ENCODE data around the gene ERGIC1. TPM values are rescaled to one million over a fixed set of nuclear protein-coding genes. Genes with fewer than 3 reads are reported as not detected.
A peak's percentile ranks its signal among the peaks of the same experiment; 100 is the strongest.

ERGIC1 gene
- total RNA-seq, 1 experiment from 2014 or later = 77.0 TPM

DNA sequence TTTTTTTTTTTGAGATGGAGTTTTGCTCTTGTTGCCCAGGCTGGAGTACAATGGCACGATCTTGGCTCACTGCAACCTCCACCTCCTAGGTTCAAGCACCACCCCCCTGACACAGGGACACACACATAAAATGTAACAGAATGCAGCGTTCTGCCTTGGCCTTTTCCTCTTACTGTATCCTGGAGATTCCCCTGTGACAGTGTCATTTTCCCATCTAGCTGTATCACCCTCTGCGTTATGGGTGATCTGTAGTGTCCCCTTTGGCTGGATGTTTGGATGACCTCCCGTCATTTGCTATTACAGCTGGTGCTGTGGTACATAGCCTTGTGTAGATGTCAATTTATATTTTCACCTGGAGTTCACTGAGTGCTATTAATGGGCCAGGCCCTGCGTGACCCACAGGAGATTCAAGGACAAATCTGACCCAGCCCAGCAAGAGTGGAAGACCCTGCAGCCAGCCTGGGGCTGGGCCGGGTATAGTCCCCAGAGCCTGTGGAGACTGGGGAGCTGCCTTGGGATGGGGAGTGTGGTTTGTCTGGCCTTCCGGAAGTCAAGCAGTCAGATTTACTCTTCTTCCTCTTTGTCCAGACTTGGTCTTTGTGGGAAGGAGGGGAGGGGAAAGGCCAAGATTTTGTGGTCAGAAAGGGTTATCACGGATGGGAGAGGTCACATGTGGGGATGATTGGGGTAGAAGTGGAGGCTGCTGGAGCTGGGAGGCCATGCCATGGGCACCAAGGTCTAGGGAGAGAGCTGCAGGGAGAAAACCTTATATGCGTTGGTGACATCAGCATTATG lies 43.6 kb downstream of the ERGIC1 start:
- no peak overlapping the region for H3K4me2 ChIP-seq (ENCODE audit: insufficient read depth, insufficient read length, low read length)
- H3K27ac ChIP-seq (ENCODE audit: insufficient read length, low read depth, low read length) = no peak overlapping the region

More for the DNA sequence above, 43.6 kb downstream of the ERGIC1 start:
- no peak overlapping the region for H4K5ac ChIP-seq (ENCODE audit: insufficient read length, low read depth, low read length)
- no peaks in the 10 kb centered on the region; the same call in 1 of the 2 replicates for H3K4me1 ChIP-seq (ENCODE audit: insufficient read depth, low read length)
- H3K27ac Mint-ChIP-seq = peak overlapping the region in 2 of 3 experiments; percentile 36 to 83; a peak in 3 of 7 replicates
- peaks cover 3 to 10% (median 5%) of the 10 kb centered on the region in 3 experiments; a peak in 5 of 7 replicates for H3K36me3 Mint-ChIP-seq (ENCODE audit: insufficient read depth in 1 of 3, low read depth in 3 of 3)
- no peaks in the 10 kb centered on the region for H3K9me3 ChIP-seq (ENCODE audit: control insufficient read depth, low read depth, low read length)
- H3K14ac ChIP-seq (ENCODE audit: insufficient read depth, low read length) = no peak overlapping the region
- no peak for DNase-seq
- no peak overlapping the region for H4K91ac ChIP-seq (ENCODE audit: insufficient read length, low read depth, low read length)
- no peak overlapping the region for H3K9ac ChIP-seq (ENCODE audit: extremely low read depth, insufficient read length, low read length)
- H3K4ac ChIP-seq (ENCODE audit: low read depth, low read length) = no peak overlapping the region
- H3K4me1 Mint-ChIP-seq = peaks cover 4 to 6% of the 10 kb centered on the region in 2 experiments
- H3K23me2 ChIP-seq (ENCODE audit: insufficient read length, low read depth, low read length, poor library complexity, severe bottlenecking) = no peaks in the 10 kb centered on the region
- TF ChIP-seq, protein P1, sequence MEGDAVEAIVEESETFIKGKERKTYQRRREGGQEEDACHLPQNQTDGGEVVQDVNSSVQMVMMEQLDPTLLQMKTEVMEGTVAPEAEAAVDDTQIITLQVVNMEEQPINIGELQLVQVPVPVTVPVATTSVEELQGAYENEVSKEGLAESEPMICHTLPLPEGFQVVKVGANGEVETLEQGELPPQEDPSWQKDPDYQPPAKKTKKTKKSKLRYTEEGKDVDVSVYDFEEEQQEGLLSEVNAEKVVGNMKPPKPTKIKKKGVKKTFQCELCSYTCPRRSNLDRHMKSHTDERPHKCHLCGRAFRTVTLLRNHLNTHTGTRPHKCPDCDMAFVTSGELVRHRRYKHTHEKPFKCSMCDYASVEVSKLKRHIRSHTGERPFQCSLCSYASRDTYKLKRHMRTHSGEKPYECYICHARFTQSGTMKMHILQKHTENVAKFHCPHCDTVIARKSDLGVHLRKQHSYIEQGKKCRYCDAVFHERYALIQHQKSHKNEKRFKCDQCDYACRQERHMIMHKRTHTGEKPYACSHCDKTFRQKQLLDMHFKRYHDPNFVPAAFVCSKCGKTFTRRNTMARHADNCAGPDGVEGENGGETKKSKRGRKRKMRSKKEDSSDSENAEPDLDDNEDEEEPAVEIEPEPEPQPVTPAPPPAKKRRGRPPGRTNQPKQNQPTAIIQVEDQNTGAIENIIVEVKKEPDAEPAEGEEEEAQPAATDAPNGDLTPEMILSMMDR (conservative IDR thresholded peaks at IDR 0.05) = no peak
- no peak overlapping the region for H2BK5ac ChIP-seq (ENCODE audit: insufficient read length, low read length)
- no peak overlapping the region for H2BK20ac ChIP-seq (ENCODE audit: low read depth, low read length, poor library complexity, severe bottlenecking)
- no CpG with 5 or more reads among the region's 9 CpGs for WGBS (ENCODE audit: extremely low coverage, insufficient read length, low lambda C conversion rate)
- H3K23ac ChIP-seq (ENCODE audit: insufficient read length, low read depth, low read length) = no peak overlapping the region
- H2AFZ ChIP-seq (ENCODE audit: low read length) = no peak overlapping the region
- H3K56ac ChIP-seq (ENCODE audit: insufficient read length, low read depth, low read length) = no peak overlapping the region
- H3K79me2 ChIP-seq (ENCODE audit: insufficient read depth, low read length) = no peaks in the 10 kb centered on the region
- no peaks in the 10 kb centered on the region for H4K20me1 ChIP-seq (ENCODE audit: control insufficient read depth, insufficient read depth, insufficient read length)
- H3K4me3 Mint-ChIP-seq = no peak overlapping the region
- no peak overlapping the region for H3K18ac ChIP-seq (ENCODE audit: insufficient read length, low read depth, low read length)
- no peak overlapping the region for H3T11ph ChIP-seq (ENCODE audit: low read length)
- H2BK15ac ChIP-seq (ENCODE audit: low read depth, low read length) = no peak overlapping the region
- no peaks in the 10 kb centered on the region for H3K9me3 Mint-ChIP-seq
- no peak overlapping the region for H4K8ac ChIP-seq (replicated peaks; ENCODE audit: insufficient read length, low read depth, low read length)
- H2AK5ac ChIP-seq (ENCODE audit: insufficient read length, low read length) = no peak overlapping the region
- no peak overlapping the region for H2BK120ac ChIP-seq (ENCODE audit: low read depth, low read length, poor library complexity, severe bottlenecking)
- peaks cover 9% of the 10 kb centered on the region for H3K79me1 ChIP-seq (ENCODE audit: insufficient read depth, low read depth, low read length, poor library complexity, severe bottlenecking)
- H2BK12ac ChIP-seq (ENCODE audit: insufficient read length, low read depth, low read length) = no peak overlapping the region
- no peaks in the 10 kb centered on the region for H3K27me3 Mint-ChIP-seq (ENCODE audit: low read depth)
- H3K27me3 ChIP-seq (ENCODE audit: insufficient read depth, low read length) = no peaks in the 10 kb centered on the region

Measured in H9 (cell line).